Esophagus muscularis mucosa (tissue), 4 donors: Measurements from ENCODE around the gene SLN. TPM values are rescaled to one million over a fixed set of nuclear protein-coding genes. Genes with fewer than 3 reads are reported as not detected.

Source experiments
- DNase-seq: peaks from one replicate; pipeline ENCODE4 v3.0.0-alpha.2; 2017; ENCODE audit errors: extremely low spot score
- H3K27ac ChIP-seq, 4 donors: fragments of 200-600 bp; sonication (generic); replicated peaks in 1 of 4; 1 replicate in 3 of 4; 2 replicates in 1 of 4; pipeline ENCODE4 v1.5.1; 2016 to 2019; ENCODE audit warnings: mild to moderate bottlenecking in 1 of 4
- H3K27me3 ChIP-seq, 4 donors: fragments of 200-600 bp; sonication (generic); one replicate each; pipeline versions ENCODE4 v1.5.1 to v1.6.0; 2016 to 2019
- H3K36me3 ChIP-seq, 4 donors: fragments of 200-600 bp; sonication (generic); one replicate each; pipeline ENCODE4 v1.5.1; 2016 to 2019
- H3K4me1 ChIP-seq, 4 donors: fragments of 200-600 bp; sonication (generic); one replicate each; pipeline ENCODE4 v1.5.1; 2016 to 2019
- H3K4me3 ChIP-seq, 4 donors: fragments of 200-600 bp; sonication (generic); 1 replicate in 2 of 4; 2 replicates in 2 of 4; pipeline ENCODE4 v1.5.1; 2016 to 2019; ENCODE audit warnings: mild to moderate bottlenecking in 4 of 4, moderate library complexity in 1 of 4
- H3K9me3 ChIP-seq, 4 donors: fragments of 200-600 bp; sonication (generic); 1 replicate in 3 of 4; 2 replicates in 1 of 4; pipeline ENCODE4 v1.5.1; 2016 to 2019
- CTCF ChIP-seq, 3 experiments: fragments of 200-600 bp in 2 of 3; fragments of 450-650 bp in 1 of 3; sonication (generic) in 2 of 3; IDR thresholded peaks; one replicate each; pipeline ENCODE4 v1.5.1; 2017 to 2019; ENCODE audit warnings: antibody characterized with exemption in 3 of 3, mild to moderate bottlenecking in 2 of 3, moderate library complexity in 1 of 3
- EP300 ChIP-seq: sonication (generic); formaldehyde crosslinking; IDR thresholded peaks from one replicate; pipeline ENCODE4 v1.6.1; 2017; ENCODE audit warnings: antibody characterized with exemption
- POLR2A ChIP-seq: fragments of 450-650 bp; IDR thresholded peaks from one replicate; pipeline ENCODE4 v1.6.1; 2017; ENCODE audit warnings: antibody characterized with exemption, moderate library complexity, mild to moderate bottlenecking, low read depth
- POLR2AphosphoS5 ChIP-seq, 2 donors: sonication (generic); formaldehyde crosslinking; IDR thresholded peaks; one replicate each; pipeline ENCODE4 v1.6.1; 2017; ENCODE audit warnings: antibody characterized with exemption in 2 of 2
- WGBS: methylation state at CpG from one replicate; pipeline ENCODE4 v1.1.5; 2018; 5-methylcytosine and 5-hydroxymethylcytosine counted together
- intact Hi-C: fragments of 100-400 bp; cut with DNase I; formaldehyde crosslinking; loops from one replicate; pipeline ENCODE4 v1.15.1; 2023
- total RNA-seq, 4 donors: library from RNA; depleted of rRNA; stranded (reverse); fragments of >200 nt; gene quantifications; one replicate each; pipeline versions ENCODE4 v1.1.0 to v1.2.1, GENCODE V29; 2016

SLN gene
- total RNA-seq, 4 donors from 2014 or later, result 0.65 TPM; not detected in 3

GRCh38 chr11:107721207-107721606, 9.4 kb upstream of the SLN start:
- no peak for TF ChIP-seq EP300
- TF ChIP-seq POLR2AphosphoS5 (IDR thresholded peaks at IDR 0.05), result no peak
- no peak for TF ChIP-seq CTCF (IDR thresholded peaks at IDR 0.05)
- no peak for TF ChIP-seq POLR2A
- Histone ChIP-seq H3K4me1 (peaks cover 0 to 18% (median 17%) of the 10 kb centered on the region in 4 donors), H3K4me3 (no peak overlapping the region), H3K27ac (no peak overlapping the region), H3K27me3 (no peaks in the 10 kb centered on the region), H3K9me3 (no peaks in the 10 kb centered on the region), H3K36me3 (no peaks in the 10 kb centered on the region)
- intact Hi-C loops, result no loop called here
- no peak for DNase-seq
- 80% methylated on average over 2 of the region's 2 CpGs for WGBS

GRCh38 chr11:107720303-107720774, 8.5 kb upstream of the SLN start:
- intact Hi-C loops, result no loop called here
- WGBS, result 36% methylated on average over 2 of the region's 2 CpGs

GRCh38 chr11:107719557-107720302, 7.9 kb upstream of the SLN start:
- intact Hi-C loops, result no loop called here

More at GRCh38 chr11:107720303-107720774, 8.5 kb upstream of the SLN start:
- TF ChIP-seq CTCF (IDR thresholded peaks at IDR 0.05) (no peak), EP300 (no peak), POLR2AphosphoS5 (IDR thresholded peaks at IDR 0.05) (no peak), POLR2A (no peak)
- H3K4me3 ChIP-seq, result no peak overlapping the region
- no peaks in the 10 kb centered on the region for H3K9me3 ChIP-seq
- H3K4me1 ChIP-seq, result peaks cover 0 to 18% (median 17%) of the 10 kb centered on the region in 4 donors
- no peaks in the 10 kb centered on the region for H3K27me3 ChIP-seq
- no peak for DNase-seq
- H3K36me3 ChIP-seq, result no peaks in the 10 kb centered on the region
- peak overlapping the region; percentile 48 to 73 (median 56) for H3K27ac ChIP-seq

GRCh38 chr11:107719073-107719472, 7.2 kb upstream of the SLN start:
- Histone ChIP-seq H3K27me3 (no peaks in the 10 kb centered on the region), H3K9me3 (no peaks in the 10 kb centered on the region), H3K36me3 (no peaks in the 10 kb centered on the region), H3K4me1 (peaks cover 0 to 18% (median 17%) of the 10 kb centered on the region in 4 donors), H3K4me3 (no peak overlapping the region), H3K27ac (peak overlapping the region; percentile 48 to 73 (median 56))
- TF ChIP-seq POLR2AphosphoS5 (IDR thresholded peaks at IDR 0.05) (no peak), POLR2A (no peak), CTCF (IDR thresholded peaks at IDR 0.05) (no peak), EP300 (no peak)
- 45% methylated on average over 3 of the region's 3 CpGs for WGBS
- DNase-seq, result no peak
- intact Hi-C loops, result no loop called here

More at GRCh38 chr11:107719557-107720302, 7.9 kb upstream of the SLN start:
- H3K9me3 ChIP-seq, result no peaks in the 10 kb centered on the region
- peak overlapping the region; percentile 48 to 73 (median 56) for H3K27ac ChIP-seq
- H3K4me3 ChIP-seq, result no peak overlapping the region
- peaks cover 0 to 18% (median 17%) of the 10 kb centered on the region in 4 donors for H3K4me1 ChIP-seq
- TF ChIP-seq EP300 (no peak), POLR2AphosphoS5 (IDR thresholded peaks at IDR 0.05) (peak; percentile 55 to 61), CTCF (IDR thresholded peaks at IDR 0.05) (no peak)
- 42% methylated on average over 7 of the region's 7 CpGs for WGBS
- H3K36me3 ChIP-seq, result no peaks in the 10 kb centered on the region
- H3K27me3 ChIP-seq, result no peaks in the 10 kb centered on the region
- DNase-seq, result no peak
